Activated CD8-positive, alpha-beta memory T cell treated with anti-CD3 and anti-CD28 coated beads, Interleukin-2, amount 10 ng/mL, durations not matched to agents 7 days and 5 days (primary cell): ENCODE results near the gene UBL3. TPM values are rescaled to one million over a fixed set of nuclear protein-coding genes. Genes with fewer than 3 reads are reported as not detected.
A peak's percentile ranks its signal among the peaks of the same experiment; 100 is the strongest.

Experiments
- ATAC-seq: fragments of 150-1000 bp; cut with Tn5 transposase; one replicate; pipeline ENCODE4 v1.10.0; 2021; ENCODE audit warnings: moderate library complexity
- CTCF ChIA-PET: fragments of 350-600 bp; sonication (Branson Sonifier 250); formaldehyde crosslinking; loops from one replicate; lab custom pipeline; 2021; ENCODE audit warnings: antibody characterized with exemption; lab: Charles Lee
- DNase-seq: peaks from one replicate; pipeline ENCODE4 v3.0.0-alpha.2; 2020
- H3K27ac Mint-ChIP-seq: one replicate; pipeline ENCODE4 v1.8.0; 2021; ENCODE audit warnings: mild to moderate bottlenecking, mixed read lengths
- H3K27me3 Mint-ChIP-seq: one replicate; pipeline ENCODE4 v1.8.0; 2021; ENCODE audit warnings: mixed read lengths
- H3K36me3 Mint-ChIP-seq: one replicate; pipeline ENCODE4 v1.8.0; 2021; ENCODE audit warnings: mild to moderate bottlenecking, mixed read lengths
- H3K4me1 Mint-ChIP-seq: one replicate; pipeline ENCODE4 v1.8.0; 2021; ENCODE audit warnings: mixed read lengths
- H3K4me3 Mint-ChIP-seq: one replicate; pipeline ENCODE4 v1.8.0; 2021; ENCODE audit warnings: mild to moderate bottlenecking, moderate library complexity, mixed read lengths
- H3K9me3 Mint-ChIP-seq: one replicate; pipeline ENCODE4 v1.8.0; 2022; ENCODE audit warnings: low read depth, mixed read lengths
- total RNA-seq, 2 experiments: library from RNA; stranded (reverse); gene quantifications; one replicate each; pipeline ENCODE4 v1.2.3, GENCODE V29; 2021

The UBL3 gene
- total RNA-seq, 2 experiments from 2014 or later: 9.6 to 10.2 TPM

DNA sequence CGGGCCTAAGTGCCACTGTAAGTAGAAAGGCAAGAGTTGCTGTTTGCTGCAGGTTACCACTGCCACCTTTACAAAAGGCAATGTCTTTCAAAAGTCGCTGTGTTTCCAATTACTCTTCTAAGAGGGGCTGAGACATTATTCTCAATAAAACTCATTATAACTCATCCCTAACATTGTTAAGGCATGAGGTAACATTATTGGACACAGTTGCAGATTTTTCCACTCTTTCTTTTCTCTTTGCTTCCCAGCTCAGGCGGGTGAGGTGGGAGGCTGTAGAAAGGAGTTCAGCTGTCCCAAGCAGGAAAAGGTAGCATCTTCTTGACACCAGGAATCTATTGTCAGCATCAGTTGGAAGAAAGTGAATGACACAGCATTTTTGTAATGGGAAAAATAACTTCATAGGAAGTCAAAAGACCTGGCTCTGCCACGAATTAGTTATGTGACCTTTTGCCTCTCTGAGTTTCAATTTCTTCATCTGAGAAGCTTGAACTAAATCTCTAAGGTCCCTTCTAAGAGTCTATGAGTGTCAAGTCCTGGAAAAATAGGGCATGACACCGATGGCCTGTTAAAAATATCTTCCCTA lies 2.1 kb upstream of the UBL3 start:
- CTCF ChIA-PET: interaction anchor here (1.0 to 1.6 kb wide), 3 partner anchors 72 to 260 kb away, joined by 3 to 5 read pairs (median 4); no protein-coding TSS in a partner anchor
- H3K4me3 Mint-ChIP-seq: no peak overlapping the region
- ATAC-seq: no peak
- no peaks in the 10 kb centered on the region for H3K27me3 Mint-ChIP-seq
- H3K9me3 Mint-ChIP-seq: no peaks in the 10 kb centered on the region
- no peak overlapping the region for H3K27ac Mint-ChIP-seq
- no peak for DNase-seq
- peaks cover 5% of the 10 kb centered on the region for H3K36me3 Mint-ChIP-seq
- H3K4me1 Mint-ChIP-seq: peaks cover 24% of the 10 kb centered on the region

GRCh38 chr13:29849731-29850212 lies 645 bp downstream of the UBL3 start:
- Mint-ChIP-seq H3K4me1 (peaks cover 35% of the 10 kb centered on the region), H3K4me3 (peak overlapping the region; percentile 89), H3K36me3 (peaks cover 9% of the 10 kb centered on the region), H3K27me3 (no peaks in the 10 kb centered on the region), H3K9me3 (no peaks in the 10 kb centered on the region), H3K27ac (peak overlapping the region; percentile 85)
- CTCF ChIA-PET: interaction anchor here (0.9 to 5.7 kb wide), 7 partner anchors 71 to 264 kb away, joined by 3 to 103 read pairs (median 3); no protein-coding TSS in a partner anchor
- ATAC-seq (peak; percentile 17), DNase-seq (peak; percentile 61)

- H3K27me3 Mint-ChIP-seq: no peaks in the 10 kb centered on the region
- peak overlapping the region; percentile 85 for H3K27ac Mint-ChIP-seq
- peaks cover 36% of the 10 kb centered on the region for H3K4me1 Mint-ChIP-seq
- DNase-seq: peak; percentile 50
- H3K4me3 Mint-ChIP-seq: peak overlapping the region; percentile 89
- CTCF ChIA-PET: interaction anchor here (0.9 to 5.7 kb wide), 7 partner anchors 44 to 265 kb away, joined by 3 to 103 read pairs (median 4); no protein-coding TSS in a partner anchor
- H3K36me3 Mint-ChIP-seq: peaks cover 9% of the 10 kb centered on the region
- no peak for ATAC-seq
- H3K9me3 Mint-ChIP-seq: no peaks in the 10 kb centered on the region
Measured at GRCh38 chr13:29849071-29849631, 1.3 kb downstream of the UBL3 start.

DNA sequence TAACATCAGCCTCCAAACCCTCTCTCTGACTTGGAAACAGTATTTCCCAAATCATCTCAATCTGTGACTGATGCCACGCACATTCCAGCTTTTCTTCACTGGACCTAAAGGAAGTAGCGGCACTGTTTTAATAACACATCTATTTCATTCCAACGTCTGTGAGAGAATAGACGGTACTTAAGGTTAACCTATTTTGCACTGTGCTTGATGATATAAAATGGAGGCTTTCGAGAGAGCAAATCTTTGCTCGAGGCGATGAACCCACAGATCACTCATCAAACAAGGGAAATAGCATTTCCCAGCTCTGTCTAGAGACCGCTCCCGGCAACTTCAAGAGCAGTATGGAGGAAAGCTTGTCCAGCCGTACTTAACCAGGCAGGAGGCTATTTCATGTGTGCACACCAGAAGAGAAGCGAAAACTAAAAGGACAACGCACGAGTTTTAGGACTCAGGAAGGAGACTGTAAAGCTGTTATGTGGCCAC lies 2.9 kb downstream of the UBL3 start:
- Mint-ChIP-seq H3K4me3 (peak overlapping the region; percentile 89), H3K36me3 (peaks cover 9% of the 10 kb centered on the region), H3K9me3 (no peaks in the 10 kb centered on the region), H3K4me1 (peaks cover 36% of the 10 kb centered on the region), H3K27ac (peak overlapping the region; percentile 92), H3K27me3 (no peaks in the 10 kb centered on the region)
- CTCF ChIA-PET: interaction anchor here (0.9 to 5.7 kb wide), 9 partner anchors 45 to 527 kb away, joined by 3 to 103 read pairs (median 5); no protein-coding TSS in a partner anchor
- DNase-seq: no peak
- ATAC-seq: no peak

DNA sequence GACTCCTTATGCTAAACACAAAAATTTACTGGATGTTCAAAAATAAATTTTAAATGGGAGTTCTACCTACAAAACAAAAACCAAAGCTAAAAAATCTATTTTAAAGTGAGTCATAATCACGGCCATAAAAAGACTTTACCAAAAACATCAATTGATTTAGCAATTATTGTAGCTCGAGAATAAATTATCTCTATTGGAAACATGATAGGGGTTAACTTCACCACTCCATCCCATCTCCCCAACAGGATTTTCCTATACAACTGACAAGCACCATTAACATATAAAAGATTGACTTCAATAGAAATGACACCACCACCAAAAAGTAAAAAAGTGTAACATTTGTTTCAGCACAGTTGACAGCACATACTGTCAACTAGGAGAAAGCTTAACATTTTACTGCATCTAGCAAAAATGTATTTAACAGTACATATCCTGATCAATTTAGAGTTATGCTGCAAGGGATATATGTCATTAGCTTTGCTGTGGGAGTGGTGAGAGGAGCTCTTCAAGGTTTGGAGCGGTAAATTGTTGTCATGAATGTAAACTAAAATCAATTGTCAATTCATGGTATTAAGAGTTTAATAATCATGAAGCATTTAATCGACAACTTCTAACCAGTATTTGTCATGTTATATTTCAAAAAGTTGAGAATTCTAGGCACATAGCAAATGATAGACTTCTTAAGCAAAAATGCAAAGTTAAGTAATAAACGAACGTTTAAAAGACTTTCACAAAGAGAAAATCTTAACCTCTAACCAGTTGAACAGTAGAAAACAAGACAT lies 3.8 kb downstream of the UBL3 start:
- Mint-ChIP-seq H3K36me3 (peaks cover 9% of the 10 kb centered on the region), H3K27ac (peak overlapping the region; percentile 56), H3K9me3 (no peaks in the 10 kb centered on the region), H3K4me1 (peaks cover 38% of the 10 kb centered on the region), H3K27me3 (no peaks in the 10 kb centered on the region), H3K4me3 (peak overlapping the region; percentile 89)
- CTCF ChIA-PET: interaction anchor here (0.9 to 5.7 kb wide), 8 partner anchors 55 to 528 kb away, joined by 3 to 103 read pairs (median 5); no protein-coding TSS in a partner anchor
- DNase-seq (no peak), ATAC-seq (no peak)

- Mint-ChIP-seq H3K27ac (no peak overlapping the region), H3K9me3 (no peaks in the 10 kb centered on the region), H3K4me3 (no peak overlapping the region), H3K27me3 (no peaks in the 10 kb centered on the region), H3K36me3 (peaks cover 9% of the 10 kb centered on the region), H3K4me1 (peaks cover 36% of the 10 kb centered on the region)
- DNase-seq (no peak), ATAC-seq (no peak)
- CTCF ChIA-PET: interaction anchor here (1.1 to 7.1 kb wide), 7 partner anchors 31 to 269 kb away, joined by 3 to 27 read pairs (median 6); no protein-coding TSS in a partner anchor
Measured at GRCh38 chr13:29845440-29846056, 4.9 kb downstream of the UBL3 start.

DNA sequence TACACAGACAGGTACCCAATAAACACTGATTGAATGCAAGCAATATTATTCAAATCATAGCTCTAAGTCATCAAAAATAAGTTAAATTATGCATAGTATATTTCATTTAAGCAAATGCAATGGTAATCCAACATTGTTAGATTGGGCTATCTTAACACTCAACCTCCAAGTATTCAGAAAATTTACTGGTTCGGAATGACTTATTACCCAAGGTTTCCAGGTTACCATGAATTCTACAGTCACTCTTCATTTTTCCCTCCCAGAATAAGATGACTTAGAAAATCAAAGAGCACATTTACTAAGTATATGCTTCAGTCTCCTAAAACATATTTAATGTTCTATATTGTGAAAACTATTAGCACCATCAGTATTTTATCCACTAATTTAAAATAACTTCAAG lies 6.0 kb downstream of the UBL3 start:
- no peaks in the 10 kb centered on the region for H3K9me3 Mint-ChIP-seq
- H3K27me3 Mint-ChIP-seq: no peaks in the 10 kb centered on the region
- H3K4me1 Mint-ChIP-seq: peaks cover 36% of the 10 kb centered on the region
- no peak overlapping the region for H3K4me3 Mint-ChIP-seq
- no peak overlapping the region for H3K27ac Mint-ChIP-seq
- DNase-seq (no peak), ATAC-seq (no peak)
- H3K36me3 Mint-ChIP-seq: peaks cover 9% of the 10 kb centered on the region
- CTCF ChIA-PET: interaction anchor here (1.1 to 7.1 kb wide), 7 partner anchors 12 to 336 kb away, joined by 3 to 27 read pairs (median 6); no protein-coding TSS in a partner anchor

GRCh38 chr13:29840585-29840984 lies 9.8 kb downstream of the UBL3 start:
- no peaks in the 10 kb centered on the region for H3K27me3 Mint-ChIP-seq
- no peak for ATAC-seq
- peaks cover 2% of the 10 kb centered on the region for H3K36me3 Mint-ChIP-seq
- H3K27ac Mint-ChIP-seq: no peak overlapping the region
- CTCF ChIA-PET: interaction anchor here (4.4 to 7.1 kb wide), 2 partner anchors 272 to 274 kb away, joined by 17 to 27 read pairs; no protein-coding TSS in a partner anchor
- H3K4me3 Mint-ChIP-seq: no peak overlapping the region
- peaks cover 25% of the 10 kb centered on the region for H3K4me1 Mint-ChIP-seq
- no peak for DNase-seq
- no peaks in the 10 kb centered on the region for H3K9me3 Mint-ChIP-seq

GRCh38 chr13:29835280-29836061 lies 14.9 kb downstream of the UBL3 start:
- H3K4me1 Mint-ChIP-seq: peaks cover 21% of the 10 kb centered on the region
- ATAC-seq (no peak), DNase-seq (no peak)
- peaks cover 10% of the 10 kb centered on the region for H3K36me3 Mint-ChIP-seq
- H3K27ac Mint-ChIP-seq: no peak overlapping the region
- no peak overlapping the region for H3K4me3 Mint-ChIP-seq
- CTCF ChIA-PET: interaction anchor here (0.8 to 1.5 kb wide), 2 partner anchors 277 to 279 kb away, joined by 5 to 7 read pairs; no protein-coding TSS in a partner anchor
- H3K9me3 Mint-ChIP-seq: no peaks in the 10 kb centered on the region
- H3K27me3 Mint-ChIP-seq: no peaks in the 10 kb centered on the region

DNA sequence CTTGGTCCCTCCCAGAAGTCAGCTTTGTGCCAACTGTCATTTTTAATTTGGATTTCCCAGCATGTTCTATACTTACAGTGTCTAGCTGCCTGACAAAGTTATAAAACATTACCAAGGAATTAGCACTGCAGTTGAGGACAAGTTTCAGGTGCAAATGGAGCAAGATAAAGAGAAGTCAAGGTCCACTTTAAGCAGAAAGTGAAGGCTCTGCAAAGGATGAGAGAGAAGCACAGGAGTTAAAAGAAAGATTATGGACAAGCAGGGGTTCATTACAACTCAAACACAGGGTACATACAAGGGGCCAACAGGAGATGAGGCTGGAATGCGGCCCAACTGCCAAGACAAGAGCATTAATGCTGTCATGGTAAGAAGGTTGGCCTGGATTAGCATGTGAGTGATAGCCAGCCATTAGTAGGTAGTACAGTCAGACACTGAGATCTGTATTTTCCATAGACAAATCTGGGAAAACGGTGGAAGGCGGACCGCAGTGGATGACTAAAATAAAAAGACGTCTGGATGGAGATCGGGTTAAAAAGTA lies 17.6 kb downstream of the UBL3 start:
- Mint-ChIP-seq H3K27me3 (no peaks in the 10 kb centered on the region), H3K27ac (no peak overlapping the region), H3K4me3 (no peak overlapping the region), H3K4me1 (peaks cover 15% of the 10 kb centered on the region), H3K36me3 (peaks cover 10% of the 10 kb centered on the region), H3K9me3 (no peaks in the 10 kb centered on the region)
- ATAC-seq: no peak
- CTCF ChIA-PET: interaction anchor here (1.4 to 1.5 kb wide), 2 partner anchors 11 to 325 kb away, joined by 3 read pairs; no protein-coding TSS in a partner anchor
- DNase-seq: no peak

DNA sequence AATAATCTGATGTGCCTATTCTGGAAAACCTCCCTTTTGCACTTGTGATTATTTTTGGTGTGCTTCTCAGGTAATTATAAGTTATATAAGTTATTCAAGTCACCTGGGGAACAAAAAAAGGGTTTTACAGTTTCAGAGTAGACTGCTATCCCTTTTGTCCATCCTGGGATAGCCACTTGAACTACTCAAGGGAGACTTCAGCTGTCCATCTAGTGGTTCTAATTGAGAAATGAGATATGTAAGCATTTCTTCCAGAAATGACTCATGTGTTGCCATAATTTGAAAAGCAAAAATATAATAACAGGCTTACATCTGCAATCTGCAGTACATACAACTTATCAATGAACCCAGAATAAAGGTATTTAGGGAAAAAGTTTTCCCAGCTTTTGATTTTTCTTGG lies 20.4 kb downstream of the UBL3 start:
- DNase-seq (no peak), ATAC-seq (no peak)
- Mint-ChIP-seq H3K4me1 (peaks cover 15% of the 10 kb centered on the region), H3K9me3 (peaks cover under 1% of the 10 kb centered on the region), H3K27me3 (no peaks in the 10 kb centered on the region), H3K4me3 (no peak overlapping the region), H3K36me3 (peaks cover 10% of the 10 kb centered on the region), H3K27ac (no peak overlapping the region)
- CTCF ChIA-PET: interaction anchor here (1.5 kb wide), 1 partner anchor 285 kb away, joined by 3 read pairs; no protein-coding TSS in a partner anchor
